Activated T-helper 17 cell treated with anti-CD3 and anti-CD28 coated beads, Interleukin-2, amount 50 U/mL, for 72 hours (primary cell): ENCODE results near the gene ZNF804B. TPM values are rescaled to one million over a fixed set of nuclear protein-coding genes. Genes with fewer than 3 reads are reported as not detected.

ENCODE experiments used
- ATAC-seq: fragments of 150-1000 bp; cut with Tn5 transposase; replicated peaks from 2 replicates; pipeline ENCODE4 v1.10.0; 2021; ENCODE audit warnings: mild to moderate bottlenecking, moderate library complexity
- H3K27ac Mint-ChIP-seq: one replicate; pipeline ENCODE4 v1.8.0; 2022; ENCODE audit warnings: mixed read lengths
- H3K27me3 Mint-ChIP-seq: one replicate; pipeline ENCODE4 v1.8.0; 2022; ENCODE audit warnings: mixed read lengths
- H3K36me3 Mint-ChIP-seq: one replicate; pipeline ENCODE4 v1.8.0; 2022; ENCODE audit warnings: low read depth, mild to moderate bottlenecking, mixed read lengths
- H3K4me1 Mint-ChIP-seq: one replicate; pipeline ENCODE4 v1.8.0; 2022; ENCODE audit warnings: mixed read lengths
- H3K4me3 Mint-ChIP-seq: one replicate; pipeline ENCODE4 v1.8.0; 2022; ENCODE audit warnings: mild to moderate bottlenecking, mixed read lengths
- H3K9me3 Mint-ChIP-seq: one replicate; pipeline ENCODE4 v1.8.0; 2022; ENCODE audit warnings: mixed read lengths
- total RNA-seq, 2 donors: library from RNA; stranded (reverse); gene quantifications; one replicate each; pipeline ENCODE4 v1.2.3, GENCODE V29; 2022

ZNF804B gene
- total RNA-seq, 2 donors from 2014 or later: not detected

- no peaks in the 10 kb centered on the region for H3K4me1 Mint-ChIP-seq
- H3K4me3 Mint-ChIP-seq: no peak overlapping the region
- no peaks in the 10 kb centered on the region for H3K27me3 Mint-ChIP-seq
- no peak for ATAC-seq
- peaks cover 9% of the 10 kb centered on the region for H3K9me3 Mint-ChIP-seq
- H3K36me3 Mint-ChIP-seq: no peaks in the 10 kb centered on the region
- H3K27ac Mint-ChIP-seq: no peak overlapping the region
Measured at GRCh38 chr7:89259085-89259484, 499.6 kb downstream of the ZNF804B start.

GRCh38 chr7:89264126-89264525 lies 504.6 kb downstream of the ZNF804B start:
- no peaks in the 10 kb centered on the region for H3K4me1 Mint-ChIP-seq
- ATAC-seq: no peak
- peaks cover 11% of the 10 kb centered on the region for H3K9me3 Mint-ChIP-seq
- no peak overlapping the region for H3K27ac Mint-ChIP-seq
- H3K36me3 Mint-ChIP-seq: no peaks in the 10 kb centered on the region
- H3K4me3 Mint-ChIP-seq: no peak overlapping the region
- no peaks in the 10 kb centered on the region for H3K27me3 Mint-ChIP-seq

DNA sequence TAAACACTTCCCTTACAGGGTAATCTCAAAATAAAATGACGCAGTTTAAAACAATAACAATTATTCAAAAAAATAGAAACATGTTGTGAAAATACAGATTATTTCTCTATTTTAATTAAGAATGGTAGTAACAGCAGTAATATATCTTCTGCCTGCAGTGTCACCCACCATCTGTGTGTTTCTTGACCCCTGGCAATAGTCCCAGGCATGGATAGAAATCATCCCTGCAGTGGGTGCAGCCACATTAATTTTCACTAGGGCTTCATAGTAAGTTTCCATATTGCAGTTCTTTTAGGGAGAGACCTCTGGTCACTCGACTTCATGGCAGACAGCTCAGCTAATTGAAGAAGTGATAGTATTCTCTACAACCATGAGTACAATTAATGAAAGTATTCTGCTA lies 506.1 kb downstream of the ZNF804B start:
- H3K4me3 Mint-ChIP-seq: no peak overlapping the region
- H3K27ac Mint-ChIP-seq: no peak overlapping the region
- H3K36me3 Mint-ChIP-seq: no peaks in the 10 kb centered on the region
- no peaks in the 10 kb centered on the region for H3K4me1 Mint-ChIP-seq
- H3K27me3 Mint-ChIP-seq: no peaks in the 10 kb centered on the region
- peaks cover 8% of the 10 kb centered on the region for H3K9me3 Mint-ChIP-seq
- ATAC-seq: no peak

GRCh38 chr7:89283302-89283701 lies 523.8 kb downstream of the ZNF804B start:
- no peaks in the 10 kb centered on the region for H3K27me3 Mint-ChIP-seq
- ATAC-seq: no peak
- no peak overlapping the region for H3K27ac Mint-ChIP-seq
- no peaks in the 10 kb centered on the region for H3K36me3 Mint-ChIP-seq
- no peaks in the 10 kb centered on the region for H3K4me1 Mint-ChIP-seq
- H3K9me3 Mint-ChIP-seq: peaks cover 6% of the 10 kb centered on the region
- H3K4me3 Mint-ChIP-seq: no peak overlapping the region

- no peaks in the 10 kb centered on the region for H3K27me3 Mint-ChIP-seq
- H3K4me3 Mint-ChIP-seq: no peak overlapping the region
- no peaks in the 10 kb centered on the region for H3K4me1 Mint-ChIP-seq
- H3K36me3 Mint-ChIP-seq: no peaks in the 10 kb centered on the region
- H3K27ac Mint-ChIP-seq: no peak overlapping the region
- peaks cover 9% of the 10 kb centered on the region for H3K9me3 Mint-ChIP-seq
- no peak for ATAC-seq
Measured at GRCh38 chr7:89308535-89308934, 549.0 kb downstream of the ZNF804B start.

DNA sequence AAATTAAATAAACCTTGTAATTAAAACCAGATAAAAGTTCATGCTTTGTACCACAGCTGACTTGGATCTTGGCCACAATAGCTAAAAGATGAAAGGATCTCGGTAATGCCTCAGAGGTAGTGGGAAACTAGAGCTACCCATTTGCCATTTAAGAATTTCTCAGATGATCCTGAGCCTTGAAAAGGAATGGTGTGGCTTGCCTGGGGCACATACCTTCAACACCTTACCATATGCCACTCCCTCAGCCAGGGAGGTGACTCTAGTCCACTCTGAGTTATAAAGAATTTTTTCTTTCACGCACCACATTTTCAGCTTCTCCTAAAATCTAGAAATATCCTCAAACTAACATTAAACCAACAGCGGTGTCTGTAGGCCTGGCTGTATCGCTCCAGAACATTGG lies 552.4 kb downstream of the ZNF804B start:
- no peak for ATAC-seq
- no peaks in the 10 kb centered on the region for H3K27me3 Mint-ChIP-seq
- H3K27ac Mint-ChIP-seq: no peak overlapping the region
- H3K9me3 Mint-ChIP-seq: peaks cover 9% of the 10 kb centered on the region
- H3K36me3 Mint-ChIP-seq: no peaks in the 10 kb centered on the region
- H3K4me1 Mint-ChIP-seq: no peaks in the 10 kb centered on the region
- no peak overlapping the region for H3K4me3 Mint-ChIP-seq

DNA sequence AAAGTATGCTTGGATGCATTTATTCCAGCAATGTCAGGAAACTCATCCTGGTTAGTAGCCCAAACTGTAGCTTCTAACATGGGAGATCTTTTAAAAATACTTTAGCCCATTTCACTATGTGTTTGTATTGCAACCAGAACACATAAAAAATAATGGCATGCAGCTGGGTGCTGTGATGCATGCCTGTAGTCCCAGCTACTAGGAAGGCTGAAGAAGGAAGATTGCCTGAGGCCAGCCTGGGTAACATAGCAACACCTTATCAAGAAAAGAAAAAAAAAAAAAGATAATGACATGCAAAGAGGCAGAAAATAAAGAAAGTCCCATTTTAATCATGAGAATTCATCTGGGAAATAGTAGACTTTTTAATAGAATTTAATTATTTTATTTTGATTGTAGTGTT lies 553.1 kb downstream of the ZNF804B start:
- Mint-ChIP-seq H3K9me3 (peaks cover 15% of the 10 kb centered on the region), H3K4me3 (no peak overlapping the region), H3K36me3 (no peaks in the 10 kb centered on the region), H3K27me3 (no peaks in the 10 kb centered on the region), H3K4me1 (no peaks in the 10 kb centered on the region), H3K27ac (no peak overlapping the region)
- ATAC-seq: no peak

DNA sequence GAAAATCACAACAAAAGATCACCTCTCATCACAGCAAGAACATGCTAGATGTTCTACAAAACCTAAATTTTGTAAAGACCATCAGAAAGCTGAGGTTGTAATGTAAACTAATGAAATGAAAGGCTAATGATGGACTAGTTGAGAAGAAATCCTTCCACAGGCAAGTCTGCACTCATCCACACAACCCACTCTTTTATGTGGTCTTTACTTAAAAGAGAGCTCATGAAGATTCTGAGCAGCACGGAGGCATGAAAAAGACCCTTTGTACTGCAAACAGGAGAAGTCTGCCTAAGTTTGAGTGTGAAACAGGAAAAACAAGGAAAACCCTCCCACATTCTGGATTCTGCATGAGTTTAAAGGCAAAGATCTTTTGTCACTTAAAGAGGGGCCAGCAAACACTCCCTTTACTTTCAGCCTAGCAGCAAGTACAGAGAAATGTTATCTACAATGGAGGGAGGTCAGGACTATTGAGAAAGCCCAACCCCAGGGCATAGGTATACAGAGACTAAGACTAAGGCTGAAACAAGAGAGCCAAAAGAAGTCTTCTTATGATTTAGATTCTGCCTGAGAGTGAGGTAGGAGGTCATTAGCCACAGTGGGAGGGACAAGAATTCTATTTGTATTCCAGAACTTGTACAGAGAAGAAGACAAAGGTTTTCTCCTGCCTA lies 557.2 kb downstream of the ZNF804B start:
- no peaks in the 10 kb centered on the region for H3K27me3 Mint-ChIP-seq
- H3K4me3 Mint-ChIP-seq: no peak overlapping the region
- no peak for ATAC-seq
- peaks cover 14% of the 10 kb centered on the region for H3K9me3 Mint-ChIP-seq
- no peaks in the 10 kb centered on the region for H3K36me3 Mint-ChIP-seq
- no peaks in the 10 kb centered on the region for H3K4me1 Mint-ChIP-seq
- H3K27ac Mint-ChIP-seq: no peak overlapping the region

DNA sequence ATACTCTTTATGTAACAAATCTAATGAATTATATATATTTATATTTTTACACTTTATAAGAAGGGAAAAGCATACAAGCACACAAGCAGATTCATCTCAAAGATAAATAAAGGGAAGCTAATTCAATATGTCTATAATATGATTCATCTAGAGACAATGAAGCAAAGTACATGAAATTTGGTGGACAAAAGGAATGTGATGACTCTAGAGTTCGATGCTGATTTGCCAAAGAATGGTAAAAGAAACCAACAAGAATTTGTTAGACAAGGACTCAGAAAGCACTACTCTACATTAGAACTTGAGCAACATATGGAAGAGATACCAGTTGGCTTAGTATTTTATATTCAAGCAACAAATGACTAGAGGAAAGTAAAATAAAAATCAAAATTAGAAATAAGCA lies 572.5 kb downstream of the ZNF804B start:
- ATAC-seq: no peak
- no peaks in the 10 kb centered on the region for H3K27me3 Mint-ChIP-seq
- no peak overlapping the region for H3K27ac Mint-ChIP-seq
- H3K4me1 Mint-ChIP-seq: no peaks in the 10 kb centered on the region
- H3K36me3 Mint-ChIP-seq: no peaks in the 10 kb centered on the region
- peaks cover 14% of the 10 kb centered on the region for H3K9me3 Mint-ChIP-seq
- no peak overlapping the region for H3K4me3 Mint-ChIP-seq

DNA sequence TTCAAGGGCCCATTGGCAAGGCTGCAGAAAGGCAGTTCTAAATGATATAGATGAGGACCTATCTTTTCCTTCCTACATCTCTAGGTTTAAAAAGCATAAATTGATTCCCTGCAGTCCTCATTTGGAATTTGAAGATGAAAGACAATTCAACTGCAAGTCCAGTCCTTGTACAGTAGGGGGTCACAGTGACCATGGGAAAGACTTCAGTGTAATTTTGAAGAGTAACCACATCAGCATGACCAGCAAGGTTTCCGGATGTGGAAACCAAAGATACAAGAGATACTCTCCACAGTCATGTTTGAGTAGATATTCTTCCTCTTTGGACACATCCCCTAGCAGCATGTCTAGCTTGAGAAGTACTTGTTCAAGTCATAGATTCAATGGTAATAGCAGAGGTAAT lies 575.3 kb downstream of the ZNF804B start:
- Mint-ChIP-seq H3K4me3 (no peak overlapping the region), H3K9me3 (peaks cover 14% of the 10 kb centered on the region), H3K27me3 (no peaks in the 10 kb centered on the region), H3K4me1 (no peaks in the 10 kb centered on the region), H3K36me3 (no peaks in the 10 kb centered on the region), H3K27ac (no peak overlapping the region)
- no peak for ATAC-seq

DNA sequence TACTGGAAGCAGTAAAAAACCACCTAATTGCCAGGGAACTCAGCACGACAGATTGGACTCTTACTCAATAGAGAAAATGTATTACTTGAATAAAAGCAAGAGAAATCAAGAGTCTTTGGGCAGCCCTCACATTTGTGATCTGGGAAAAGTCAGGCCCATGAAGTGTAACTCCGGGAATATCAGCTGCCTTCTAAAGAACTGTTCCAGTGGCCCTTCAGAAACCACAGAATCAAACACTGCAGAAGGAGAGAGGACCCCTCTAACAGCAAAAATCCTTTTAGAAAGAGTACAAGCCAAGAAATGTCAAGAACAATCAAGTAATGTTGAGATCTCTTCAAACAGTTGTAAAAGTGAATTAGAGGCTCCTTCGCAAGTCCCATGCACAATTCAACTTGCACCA lies 576.0 kb downstream of the ZNF804B start:
- Mint-ChIP-seq H3K9me3 (peaks cover 14% of the 10 kb centered on the region), H3K4me3 (no peak overlapping the region), H3K36me3 (no peaks in the 10 kb centered on the region), H3K4me1 (no peaks in the 10 kb centered on the region), H3K27ac (no peak overlapping the region), H3K27me3 (no peaks in the 10 kb centered on the region)
- no peak for ATAC-seq

DNA sequence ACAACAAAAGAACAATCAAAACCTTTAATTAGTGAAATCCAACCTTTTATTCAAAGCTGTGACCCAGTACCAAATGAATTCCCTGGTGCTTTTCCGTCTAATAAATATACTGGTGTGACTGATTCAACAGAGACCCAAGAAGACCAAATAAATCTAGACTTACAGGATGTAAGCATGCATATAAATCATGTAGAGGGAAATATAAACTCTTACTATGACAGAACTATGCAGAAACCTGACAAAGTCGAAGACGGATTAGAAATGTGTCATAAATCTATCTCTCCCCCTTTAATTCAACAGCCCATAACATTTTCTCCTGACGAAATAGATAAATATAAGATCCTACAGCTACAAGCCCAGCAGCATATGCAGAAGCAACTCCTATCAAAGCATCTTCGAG lies 576.6 kb downstream of the ZNF804B start:
- peaks cover 14% of the 10 kb centered on the region for H3K9me3 Mint-ChIP-seq
- no peaks in the 10 kb centered on the region for H3K4me1 Mint-ChIP-seq
- no peak overlapping the region for H3K27ac Mint-ChIP-seq
- no peaks in the 10 kb centered on the region for H3K27me3 Mint-ChIP-seq
- ATAC-seq: no peak
- no peak overlapping the region for H3K4me3 Mint-ChIP-seq
- no peaks in the 10 kb centered on the region for H3K36me3 Mint-ChIP-seq

GRCh38 chr7:89339748-89340147 lies 580.2 kb downstream of the ZNF804B start:
- Mint-ChIP-seq H3K36me3 (no peaks in the 10 kb centered on the region), H3K4me3 (no peak overlapping the region), H3K27ac (no peak overlapping the region), H3K4me1 (no peaks in the 10 kb centered on the region), H3K9me3 (peaks cover 13% of the 10 kb centered on the region), H3K27me3 (no peaks in the 10 kb centered on the region)
- ATAC-seq: no peak

DNA sequence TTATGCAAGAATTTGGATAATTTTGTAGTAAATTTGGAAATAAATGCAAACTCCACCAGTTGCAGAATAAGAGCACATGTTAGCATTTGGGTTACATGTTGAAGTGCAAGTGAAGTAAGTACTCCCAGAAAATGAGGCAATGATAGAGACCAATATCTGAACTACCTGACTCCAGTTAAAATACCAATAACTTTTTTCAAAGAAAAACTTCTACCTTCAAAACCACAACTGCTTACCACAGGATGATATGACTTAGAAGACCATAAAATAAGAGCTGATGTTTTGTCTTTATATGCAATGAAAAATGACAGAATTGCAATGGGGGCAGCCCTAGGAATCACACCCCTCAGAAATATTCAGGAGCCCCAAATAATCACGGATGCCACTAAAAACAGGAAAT lies 597.6 kb downstream of the ZNF804B start:
- H3K4me1 Mint-ChIP-seq: no peaks in the 10 kb centered on the region
- no peak overlapping the region for H3K4me3 Mint-ChIP-seq
- no peak overlapping the region for H3K27ac Mint-ChIP-seq
- no peaks in the 10 kb centered on the region for H3K27me3 Mint-ChIP-seq
- no peak for ATAC-seq
- H3K36me3 Mint-ChIP-seq: no peaks in the 10 kb centered on the region
- no peaks in the 10 kb centered on the region for H3K9me3 Mint-ChIP-seq

- Mint-ChIP-seq H3K9me3 (peaks cover 4% of the 10 kb centered on the region), H3K27me3 (no peaks in the 10 kb centered on the region), H3K4me1 (no peaks in the 10 kb centered on the region), H3K4me3 (no peak overlapping the region), H3K27ac (no peak overlapping the region), H3K36me3 (no peaks in the 10 kb centered on the region)
- ATAC-seq: no peak
Measured at GRCh38 chr7:89377219-89377618, 617.7 kb downstream of the ZNF804B start.

DNA sequence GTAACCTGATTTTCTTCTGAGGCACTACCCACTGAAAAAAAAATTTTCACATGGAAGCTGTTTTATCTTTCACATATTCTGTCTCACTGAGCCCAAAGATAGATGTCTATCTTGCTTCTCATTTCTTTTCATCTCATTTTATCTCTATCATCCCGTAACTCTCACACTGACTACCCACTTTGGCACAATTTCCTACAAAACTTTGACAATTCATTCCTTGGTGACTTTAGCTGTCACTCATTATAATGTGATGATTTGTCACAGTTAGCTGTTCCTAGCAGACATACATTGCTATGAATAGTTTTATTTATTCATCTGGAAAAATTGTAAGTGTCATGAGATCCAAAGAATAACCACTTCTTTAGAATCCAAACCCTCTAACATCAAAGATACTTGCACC lies 625.9 kb downstream of the ZNF804B start:
- no peaks in the 10 kb centered on the region for H3K27me3 Mint-ChIP-seq
- H3K4me3 Mint-ChIP-seq: no peak overlapping the region
- no peak overlapping the region for H3K27ac Mint-ChIP-seq
- ATAC-seq: no peak
- H3K9me3 Mint-ChIP-seq: peaks cover 9% of the 10 kb centered on the region
- H3K4me1 Mint-ChIP-seq: no peaks in the 10 kb centered on the region
- H3K36me3 Mint-ChIP-seq: no peaks in the 10 kb centered on the region
